Suprapubic skin (tissue), 4 donors: ENCODE measurements around the gene VPS8.
"Not testable (repeated sequence)": the region's sequence is repeated elsewhere in the genome, so short reads cannot be mapped to it uniquely, and the experiment has no call there.

Source experiments
- CTCF ChIP-seq, 2 donors: fragments of 200-600 bp in 1 of 2; fragments of 450-650 bp in 1 of 2; sonication (generic) in 1 of 2; IDR thresholded peaks; one replicate each; pipeline ENCODE4 v1.5.1; 2016 to 2019; ENCODE audit warnings: antibody characterized with exemption in 2 of 2, mild to moderate bottlenecking in 1 of 2, moderate library complexity in 1 of 2
- POLR2A ChIP-seq, 2 donors: fragments of 450-650 bp; IDR thresholded peaks; one replicate each; pipeline ENCODE4 v1.6.1; 2017; ENCODE audit warnings: antibody characterized with exemption in 2 of 2, mild to moderate bottlenecking in 2 of 2, moderate library complexity in 2 of 2
- POLR2AphosphoS5 ChIP-seq, 3 donors: sonication (generic); formaldehyde crosslinking; IDR thresholded peaks; one replicate each; pipeline ENCODE4 v1.6.1; 2017; ENCODE audit warnings: antibody characterized with exemption in 3 of 3

DNA sequence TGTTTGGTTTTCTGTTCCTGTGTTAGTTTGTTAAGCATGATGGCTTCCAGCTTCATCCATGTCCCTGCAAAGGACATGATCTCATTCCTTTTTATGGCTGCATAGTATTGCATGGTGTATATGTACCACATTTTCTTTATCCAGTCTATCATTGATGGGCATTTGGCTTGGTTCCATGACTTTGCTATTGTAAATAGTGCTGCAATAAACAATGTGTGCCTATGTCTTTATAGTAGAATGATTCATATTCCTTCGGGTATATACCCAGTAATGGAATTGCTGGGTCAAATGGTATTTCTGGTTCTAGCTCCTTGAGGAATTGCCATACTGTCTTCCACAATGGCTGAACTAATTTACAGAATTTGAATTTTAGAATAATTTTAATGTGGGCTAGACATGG, 138.8 kb downstream of the VPS8 start:
- TF ChIP-seq POLR2AphosphoS5, POLR2A, CTCF (IDR thresholded peaks at IDR 0.05): not testable (repeated sequence)
